Measurements from ENCODE around the gene CNIH3. TPM values are rescaled to one million over a fixed set of nuclear protein-coding genes. Genes with fewer than 3 reads are reported as not detected.

CNIH3 gene
- total RNA-seq, 6 donors from 2014 or later = 0.39 to 4.2 (median 2.1) TPM

- Histone ChIP-seq H3K27me3 (no peaks in the 10 kb centered on the region), H3K36me3 (no peaks in the 10 kb centered on the region), H3K4me1 (no peaks in the 10 kb centered on the region), H3K9me3 (no peaks in the 10 kb centered on the region), H3K4me3 (no peak overlapping the region), H3K27ac (no peak overlapping the region)
- DNase-seq = no peak
- WGBS, 2 donors = 87 to 91% methylated on average over 1 of the region's 1 CpG
- TF ChIP-seq EP300 (IDR thresholded peaks at IDR 0.05) = no peak
- TF ChIP-seq CTCF (IDR thresholded peaks at IDR 0.05) = no peak
- TF ChIP-seq POLR2A (IDR thresholded peaks at IDR 0.05) = no peak
- TF ChIP-seq POLR2AphosphoS5 (IDR thresholded peaks at IDR 0.05) = no peak
- ATAC-seq (ENCODE audit: low FRiP score in 2 of 2) = peak in 1 of 2 donors; percentile 50
Observed at GRCh38 chr1:224626042-224626441, 9.9 kb downstream of the CNIH3 start.

GRCh38 chr1:224629965-224630364, 13.8 kb downstream of the CNIH3 start:
- H3K27ac ChIP-seq = no peak overlapping the region
- H3K36me3 ChIP-seq = no peaks in the 10 kb centered on the region
- 74 to 84% methylated on average over 4 of the region's 4 CpGs for WGBS, 2 donors
- H3K27me3 ChIP-seq = no peaks in the 10 kb centered on the region
- no peak overlapping the region for H3K4me3 ChIP-seq
- ATAC-seq (ENCODE audit: low FRiP score in 2 of 2) = no peak
- no peak for DNase-seq
- H3K9me3 ChIP-seq = no peaks in the 10 kb centered on the region
- H3K4me1 ChIP-seq = no peaks in the 10 kb centered on the region
- TF ChIP-seq POLR2AphosphoS5 (IDR thresholded peaks at IDR 0.05) = no peak
- TF ChIP-seq EP300 (IDR thresholded peaks at IDR 0.05) = no peak
- TF ChIP-seq POLR2A (IDR thresholded peaks at IDR 0.05) = no peak
- TF ChIP-seq CTCF (IDR thresholded peaks at IDR 0.05) = no peak

DNA sequence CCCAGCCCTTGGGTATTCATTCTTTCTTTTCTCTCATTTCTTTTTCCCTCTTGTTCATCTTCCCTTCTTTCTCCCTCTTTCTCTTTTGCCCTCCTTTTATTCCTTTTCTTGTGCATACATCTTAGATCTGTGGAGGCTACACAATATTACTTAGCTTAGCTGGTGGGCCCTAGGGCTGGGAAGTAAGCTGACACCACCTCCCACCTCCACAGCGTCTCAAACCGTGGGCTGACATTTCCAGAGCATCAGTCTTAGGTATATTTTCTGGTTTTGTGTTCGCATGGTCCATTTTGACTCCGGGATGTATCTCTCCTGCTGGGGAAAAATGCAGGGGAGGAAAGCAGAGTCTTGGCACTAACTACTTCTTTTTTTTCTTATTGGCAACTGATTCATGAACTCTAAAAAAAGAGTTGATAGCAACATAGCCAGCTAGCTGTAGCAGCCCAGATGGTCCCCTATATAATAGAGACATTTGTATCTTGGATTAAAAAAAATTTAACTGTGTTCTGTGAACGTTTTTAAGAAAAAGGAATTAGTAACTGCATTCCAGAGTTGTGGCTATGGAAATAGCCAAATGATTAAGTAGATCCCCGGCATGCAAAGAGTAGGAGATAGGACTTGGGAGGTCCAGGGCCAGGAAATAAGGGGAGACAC, 15.5 kb downstream of the CNIH3 start:
- Histone ChIP-seq H3K27ac (no peak overlapping the region), H3K4me1 (no peaks in the 10 kb centered on the region), H3K4me3 (no peak overlapping the region), H3K9me3 (no peaks in the 10 kb centered on the region), H3K36me3 (no peaks in the 10 kb centered on the region), H3K27me3 (no peaks in the 10 kb centered on the region)
- WGBS, 2 donors = 77 to 80% methylated on average over 6 of the region's 6 CpGs
- ATAC-seq (ENCODE audit: low FRiP score in 2 of 2) (no peak), DNase-seq (no peak)
- TF ChIP-seq POLR2A (IDR thresholded peaks at IDR 0.05) (no peak), CTCF (IDR thresholded peaks at IDR 0.05) (no peak), POLR2AphosphoS5 (IDR thresholded peaks at IDR 0.05) (no peak), EP300 (IDR thresholded peaks at IDR 0.05) (no peak)

DNA sequence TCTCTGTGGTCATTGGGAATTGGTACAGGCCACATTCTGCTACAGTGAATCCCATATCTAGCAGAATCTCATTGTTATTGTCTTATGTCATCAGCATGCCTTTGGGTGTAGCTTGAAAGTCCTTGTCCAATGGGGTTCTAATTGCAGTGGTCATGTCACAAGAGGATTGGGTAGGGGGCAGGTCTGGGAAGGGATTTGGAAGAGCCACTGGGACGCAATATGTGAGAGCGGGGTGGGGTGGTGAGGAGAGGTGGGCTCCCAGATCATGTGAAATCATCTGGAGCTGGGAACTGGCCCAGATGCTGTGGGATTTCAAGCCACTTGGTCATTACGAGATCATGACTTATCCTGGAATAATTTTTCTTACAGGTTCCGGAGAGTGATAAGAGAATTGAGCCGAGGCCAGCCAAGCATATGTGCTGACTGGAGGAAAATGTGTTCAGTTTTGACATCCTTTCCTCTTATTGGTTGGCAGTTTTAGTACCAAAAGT, 16.3 kb downstream of the CNIH3 start:
- H3K27ac ChIP-seq = no peak overlapping the region
- ATAC-seq (ENCODE audit: low FRiP score in 2 of 2) (peak in 1 of 2 donors; percentile 34), DNase-seq (no peak)
- H3K4me1 ChIP-seq = no peaks in the 10 kb centered on the region
- no peaks in the 10 kb centered on the region for H3K27me3 ChIP-seq
- 82 to 93% methylated on average over 5 of the region's 5 CpGs for WGBS, 2 donors
- no peak overlapping the region for H3K4me3 ChIP-seq
- H3K36me3 ChIP-seq = no peaks in the 10 kb centered on the region
- no peaks in the 10 kb centered on the region for H3K9me3 ChIP-seq
- no peak for TF ChIP-seq POLR2AphosphoS5 (IDR thresholded peaks at IDR 0.05)

GRCh38 chr1:224632921-224633321, 16.8 kb downstream of the CNIH3 start:
- Histone ChIP-seq H3K36me3 (no peaks in the 10 kb centered on the region), H3K4me1 (no peaks in the 10 kb centered on the region), H3K27me3 (no peaks in the 10 kb centered on the region), H3K9me3 (no peaks in the 10 kb centered on the region), H3K27ac (no peak overlapping the region), H3K4me3 (no peak overlapping the region)
- WGBS, 2 donors = 75 to 80% methylated on average over 8 of the region's 8 CpGs
- no peak for TF ChIP-seq POLR2A (IDR thresholded peaks at IDR 0.05)
- no peak for TF ChIP-seq EP300 (IDR thresholded peaks at IDR 0.05)
- TF ChIP-seq POLR2AphosphoS5 (IDR thresholded peaks at IDR 0.05) = no peak
- TF ChIP-seq CTCF (IDR thresholded peaks at IDR 0.05) = no peak
- DNase-seq (no peak), ATAC-seq (ENCODE audit: low FRiP score in 2 of 2) (no peak)

All from upper lobe of left lung (tissue), 6 donors.